ENCODE measurements around the gene PIP5K1C.
"Not testable (repeated sequence)": the region's sequence is repeated elsewhere in the genome, so short reads cannot be mapped to it uniquely, and the experiment has no call there.

Gene PIP5K1C

GRCh38 chr19:3586707-3587346, 113.4 kb downstream of the PIP5K1C start:
- no peak for DNase-seq (ENCODE audit: low read depth in 2 of 2)

GRCh38 chr19:3586127-3586626, 114.1 kb downstream of the PIP5K1C start:
- DNase-seq (ENCODE audit: low read depth in 2 of 2): no peak

GRCh38 chr19:3585301-3586126, 114.8 kb downstream of the PIP5K1C start, which contains the start of gene GIPC3:
GIPC3 (plus strand) TSS chr19:3585478; CDS start chr19:3585598, 120 bp downstream.
- DNase-seq (ENCODE audit: low read depth in 2 of 2): no peak

- not testable (repeated sequence) for DNase-seq (ENCODE audit: low read depth in 2 of 2)
Observed at GRCh38 chr19:3584036-3584802, 116.0 kb downstream of the PIP5K1C start.

GRCh38 chr19:3581792-3582191, 118.5 kb downstream of the PIP5K1C start:
- not testable (repeated sequence) for DNase-seq (ENCODE audit: low read depth in 2 of 2)
